SK-N-SH (cell line): Measurements from ENCODE around the gene MACO1. TPM values are rescaled to one million over a fixed set of nuclear protein-coding genes. Genes with fewer than 3 reads are reported as not detected.

ENCODE experiments used
- CTCF ChIA-PET: fragments of 300-600, 350-600 bp; formaldehyde crosslinking; extraction: SDS; loops from one replicate; lab custom pipeline; 2021; lab: Yijun Ruan, JAX
- POLR2A ChIA-PET: fragments of 350-600 bp; sonication (Branson Sonifier 250); formaldehyde crosslinking; extraction: SDS; loops from one replicate; lab custom pipeline; 2020; ENCODE audit warnings: antibody characterized with exemption, inconsistent platforms; lab: Yijun Ruan, JAX
- DNase-seq: peaks from one replicate; pipeline ENCODE4 v3.0.0; 2012
- H2AFZ ChIP-seq: fragments of 200-600 bp; sonication (generic); 2 replicates; pipeline ENCODE4 v1.8.1; 2016; ENCODE audit warnings: antibody characterized with exemption, mild to moderate bottlenecking, low read depth
- H3F3A ChIP-seq: fragments of 200-600 bp; sonication (generic); replicated peaks from 2 replicates; pipeline ENCODE3; 2016; ENCODE audit warnings: antibody characterized with exemption, mild to moderate bottlenecking; ENCODE audit not compliant: insufficient read depth
- H3K27ac ChIP-seq, 2 experiments: fragments of 200-500 bp in 1 of 2; fragments of 200-600 bp in 1 of 2; sonication (Bioruptor generic) in 1 of 2; sonication (generic), shearing (Covaris generic) in 1 of 2; 2 replicates each; pipeline versions ENCODE4 v1.5.1 to v1.6.1; 2014 to 2016; ENCODE audit warnings: low read depth in 2 of 2, inconsistent platforms in 1 of 2, low read length in 1 of 2, mild to moderate bottlenecking in 1 of 2, mixed read lengths in 1 of 2
- H3K27me3 ChIP-seq: fragments of 200-600 bp; sonication (generic), shearing (Covaris generic); 2 replicates; pipeline ENCODE4 v1.6.1; 2016; ENCODE audit warnings: mixed run types; ENCODE audit not compliant: insufficient read depth
- H3K36me3 ChIP-seq, 2 experiments: fragments of 200-500 bp in 1 of 2; fragments of 200-600 bp in 1 of 2; sonication (Bioruptor generic) in 1 of 2; sonication (generic) in 1 of 2; replicated peaks in 1 of 2; 2 replicates each; pipeline versions ENCODE3 to v1.5.1; 2014 to 2016; ENCODE audit warnings: low read length in 1 of 2, mild to moderate bottlenecking in 1 of 2; ENCODE audit not compliant: insufficient read depth in 2 of 2, control insufficient read depth in 1 of 2
- H3K4me1 ChIP-seq, 2 experiments: fragments of 200-500 bp in 1 of 2; fragments of 200-600 bp in 1 of 2; sonication (Bioruptor generic) in 1 of 2; sonication (generic), shearing (Covaris generic) in 1 of 2; 2 replicates each; pipeline versions ENCODE4 v1.5.1 to v1.6.1; 2014 to 2016; ENCODE audit warnings: low read depth in 1 of 2, low read length in 1 of 2, mixed run types in 1 of 2; ENCODE audit not compliant: insufficient read depth in 2 of 2, control insufficient read depth in 1 of 2
- H3K4me2 ChIP-seq: fragments of 200-600 bp; sonication (generic), shearing (Covaris generic); 2 replicates; pipeline ENCODE4 v1.6.1; 2017; ENCODE audit warnings: mixed run types
- H3K4me3 ChIP-seq, 2 experiments: fragments of 200-500 bp in 1 of 2; fragments of 200-600 bp in 1 of 2; sonication (Bioruptor generic) in 1 of 2; sonication (generic), shearing (Covaris generic) in 1 of 2; 2 replicates each; pipeline versions ENCODE4 v1.5.1 to v1.8.1; 2014 to 2016; ENCODE audit warnings: low read depth in 2 of 2, inconsistent platforms in 1 of 2, low read length in 1 of 2, mild to moderate bottlenecking in 1 of 2, mixed read lengths in 1 of 2, moderate library complexity in 1 of 2
- H3K79me2 ChIP-seq: fragments of 200-600 bp; sonication (generic); 2 replicates; pipeline ENCODE4 v1.8.1; 2017; ENCODE audit warnings: mild to moderate bottlenecking; ENCODE audit not compliant: insufficient read depth
- H3K9ac ChIP-seq: fragments of 200-600 bp; sonication (generic); 2 replicates; pipeline ENCODE4 v1.6.1; 2017; ENCODE audit warnings: mixed run types
- H3K9me2 ChIP-seq: fragments of 200-600 bp; sonication (generic); 2 replicates; pipeline ENCODE4 v1.6.1; 2017; ENCODE audit warnings: mixed run types
- H3K9me3 ChIP-seq: fragments of 200-600 bp; sonication (generic); 2 replicates; pipeline ENCODE4 v1.6.1; 2017; ENCODE audit warnings: mixed run types, mild to moderate bottlenecking, moderate library complexity
- H4K20me1 ChIP-seq: fragments of 200-600 bp; sonication (generic); 2 replicates; pipeline ENCODE4 v1.6.1; 2017; ENCODE audit warnings: mild to moderate bottlenecking, mixed run types; ENCODE audit not compliant: insufficient read depth
- CHD2 ChIP-seq: fragments of 150-350 bp; IDR thresholded peaks from 2 replicates; pipeline ENCODE4 v1.6.1; 2018; ENCODE audit warnings: low read length; ENCODE audit not compliant: partially characterized antibody
- ELF1 ChIP-seq: IDR thresholded peaks from 2 replicates; pipeline ENCODE4 v1.4.0; 2012
- EP300 ChIP-seq, 2 experiments: IDR thresholded peaks; 2 replicates each; pipeline versions ENCODE4 v1.4.0 to v1.6.1; 2012; ENCODE audit warnings: borderline replicate concordance in 1 of 2, low read depth in 1 of 2, low read length in 1 of 2
- EZH2phosphoT487 ChIP-seq: fragments of 200-600 bp; sonication (generic); IDR thresholded peaks from 2 replicates; pipeline ENCODE4 v1.6.1; 2017; ENCODE audit warnings: low read depth, mixed run types, mild to moderate bottlenecking, antibody characterized with exemption, moderate library complexity, borderline replicate concordance
- FOSL2 ChIP-seq: IDR thresholded peaks from 2 replicates; pipeline ENCODE4 v1.4.0; 2012; ENCODE audit warnings: low read depth, mild to moderate bottlenecking, moderate library complexity, borderline replicate concordance
- FOXM1 ChIP-seq: IDR thresholded peaks from 2 replicates; pipeline ENCODE4 v1.4.0; 2012; ENCODE audit warnings: low read depth, mild to moderate bottlenecking
- MEF2A ChIP-seq: IDR thresholded peaks from 2 replicates; pipeline ENCODE4 v1.4.0; 2012; ENCODE audit warnings: low read depth, borderline replicate concordance
- RAD21 ChIP-seq: IDR thresholded peaks from 2 replicates; pipeline ENCODE4 v1.6.1; 2012; ENCODE audit warnings: mild to moderate bottlenecking, low read length
- RFX5 ChIP-seq: IDR thresholded peaks from 2 replicates; pipeline ENCODE4 v1.6.1; 2012; ENCODE audit warnings: mild to moderate bottlenecking, improper control_type of control experiment, low read length
- SIN3A ChIP-seq: IDR thresholded peaks from 2 replicates; pipeline ENCODE4 v1.6.1; 2012; ENCODE audit warnings: low read depth, mild to moderate bottlenecking, low read length, moderate library complexity, borderline replicate concordance
- TAF1 ChIP-seq: IDR thresholded peaks from 2 replicates; pipeline ENCODE4 v1.6.1; 2012; ENCODE audit warnings: low read depth, mild to moderate bottlenecking, low read length, moderate library complexity, borderline replicate concordance
- TCF12 ChIP-seq: IDR thresholded peaks from 2 replicates; pipeline ENCODE4 v1.4.0; 2012
- YY1 ChIP-seq: IDR thresholded peaks from 2 replicates; pipeline ENCODE4 v1.4.0; 2012; ENCODE audit warnings: low read depth, mild to moderate bottlenecking
- WGBS: methylation state at CpG from one replicate; pipeline ENCODE4 v1.1.6; 2017; ENCODE audit warnings: low lambda C conversion rate; 5-methylcytosine and 5-hydroxymethylcytosine counted together
- polyA plus RNA-seq, 3 experiments: library from polyadenylated mRNA; depleted of rRNA; stranded (reverse); fragments of >200 nt; gene quantifications; 2 replicates each; pipeline ENCODE4 v1.2.3, GENCODE V29; 2012
- TF ChIP-seq, protein P1 (sequence below): IDR thresholded peaks from 2 replicates; pipeline ENCODE4; 2012
- TF ChIP-seq, protein P2 (sequence below): IDR thresholded peaks from 2 replicates; pipeline ENCODE4 v1.6.1; 2012; ENCODE audit warnings: mild to moderate bottlenecking, low read depth, low read length, moderate library complexity
- TF ChIP-seq, protein P3 (sequence below): fragments of 150-350 bp; IDR thresholded peaks from 2 replicates; pipeline ENCODE4 v1.6.1; 2017; ENCODE audit warnings: antibody characterized with exemption, low read length, low read depth, borderline replicate concordance
- TF ChIP-seq, protein P4 (sequence below): IDR thresholded peaks from 2 replicates; pipeline ENCODE4 v1.4.0; 2012; ENCODE audit warnings: low read depth, borderline replicate concordance

MACO1 gene
- polyA plus RNA-seq, 1 of the 3 experiments (the other 2 are of a cell fraction): 6.9 TPM

DNA sequence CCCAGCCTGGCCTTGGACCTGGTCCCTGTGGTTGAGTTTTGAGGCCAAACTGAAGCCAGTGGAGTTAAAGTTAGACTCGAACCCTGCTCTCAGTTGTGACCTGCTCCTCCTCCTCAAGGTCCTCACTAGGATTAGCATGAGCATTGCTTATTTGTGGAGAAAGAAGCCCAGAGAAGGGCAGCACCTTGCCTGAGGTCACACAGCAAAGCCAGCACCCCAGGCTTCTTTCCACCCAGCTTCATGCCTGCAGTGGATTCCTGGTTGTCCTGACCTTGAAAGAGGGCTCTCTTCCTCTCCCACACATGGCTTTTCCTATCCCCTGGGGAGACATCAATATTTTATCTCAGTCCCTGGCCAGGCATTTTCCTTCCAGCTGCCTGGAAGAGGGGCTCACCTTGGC lies 115.5 kb downstream of the MACO1 start:
- H3K79me2 ChIP-seq: peaks cover 46% of the 10 kb centered on the region; the same call in 1 of the 2 replicates
- TF ChIP-seq, protein P1, sequence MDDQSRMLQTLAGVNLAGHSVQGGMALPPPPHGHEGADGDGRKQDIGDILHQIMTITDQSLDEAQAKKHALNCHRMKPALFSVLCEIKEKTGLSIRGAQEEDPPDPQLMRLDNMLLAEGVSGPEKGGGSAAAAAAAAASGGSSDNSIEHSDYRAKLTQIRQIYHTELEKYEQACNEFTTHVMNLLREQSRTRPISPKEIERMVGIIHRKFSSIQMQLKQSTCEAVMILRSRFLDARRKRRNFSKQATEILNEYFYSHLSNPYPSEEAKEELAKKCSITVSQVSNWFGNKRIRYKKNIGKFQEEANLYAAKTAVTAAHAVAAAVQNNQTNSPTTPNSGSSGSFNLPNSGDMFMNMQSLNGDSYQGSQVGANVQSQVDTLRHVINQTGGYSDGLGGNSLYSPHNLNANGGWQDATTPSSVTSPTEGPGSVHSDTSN: no peak
- TF ChIP-seq, protein P2, sequence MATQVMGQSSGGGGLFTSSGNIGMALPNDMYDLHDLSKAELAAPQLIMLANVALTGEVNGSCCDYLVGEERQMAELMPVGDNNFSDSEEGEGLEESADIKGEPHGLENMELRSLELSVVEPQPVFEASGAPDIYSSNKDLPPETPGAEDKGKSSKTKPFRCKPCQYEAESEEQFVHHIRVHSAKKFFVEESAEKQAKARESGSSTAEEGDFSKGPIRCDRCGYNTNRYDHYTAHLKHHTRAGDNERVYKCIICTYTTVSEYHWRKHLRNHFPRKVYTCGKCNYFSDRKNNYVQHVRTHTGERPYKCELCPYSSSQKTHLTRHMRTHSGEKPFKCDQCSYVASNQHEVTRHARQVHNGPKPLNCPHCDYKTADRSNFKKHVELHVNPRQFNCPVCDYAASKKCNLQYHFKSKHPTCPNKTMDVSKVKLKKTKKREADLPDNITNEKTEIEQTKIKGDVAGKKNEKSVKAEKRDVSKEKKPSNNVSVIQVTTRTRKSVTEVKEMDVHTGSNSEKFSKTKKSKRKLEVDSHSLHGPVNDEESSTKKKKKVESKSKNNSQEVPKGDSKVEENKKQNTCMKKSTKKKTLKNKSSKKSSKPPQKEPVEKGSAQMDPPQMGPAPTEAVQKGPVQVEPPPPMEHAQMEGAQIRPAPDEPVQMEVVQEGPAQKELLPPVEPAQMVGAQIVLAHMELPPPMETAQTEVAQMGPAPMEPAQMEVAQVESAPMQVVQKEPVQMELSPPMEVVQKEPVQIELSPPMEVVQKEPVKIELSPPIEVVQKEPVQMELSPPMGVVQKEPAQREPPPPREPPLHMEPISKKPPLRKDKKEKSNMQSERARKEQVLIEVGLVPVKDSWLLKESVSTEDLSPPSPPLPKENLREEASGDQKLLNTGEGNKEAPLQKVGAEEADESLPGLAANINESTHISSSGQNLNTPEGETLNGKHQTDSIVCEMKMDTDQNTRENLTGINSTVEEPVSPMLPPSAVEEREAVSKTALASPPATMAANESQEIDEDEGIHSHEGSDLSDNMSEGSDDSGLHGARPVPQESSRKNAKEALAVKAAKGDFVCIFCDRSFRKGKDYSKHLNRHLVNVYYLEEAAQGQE: no peak
- TF ChIP-seq MEF2A (no peak), RAD21 (no peak), ELF1 (no peak), TCF12 (no peak), SIN3A (no peak), EZH2phosphoT487 (no peak), CHD2 (no peak), FOXM1 (no peak), RFX5 (no peak), FOSL2 (no peak), TAF1 (no peak), EP300 (IDR thresholded peaks at IDR 0.05; ENCODE audit: borderline replicate concordance in 1 of 2, low read depth in 1 of 2, low read length in 1 of 2) (no peak), YY1 (no peak)
- TF ChIP-seq, protein P3, sequence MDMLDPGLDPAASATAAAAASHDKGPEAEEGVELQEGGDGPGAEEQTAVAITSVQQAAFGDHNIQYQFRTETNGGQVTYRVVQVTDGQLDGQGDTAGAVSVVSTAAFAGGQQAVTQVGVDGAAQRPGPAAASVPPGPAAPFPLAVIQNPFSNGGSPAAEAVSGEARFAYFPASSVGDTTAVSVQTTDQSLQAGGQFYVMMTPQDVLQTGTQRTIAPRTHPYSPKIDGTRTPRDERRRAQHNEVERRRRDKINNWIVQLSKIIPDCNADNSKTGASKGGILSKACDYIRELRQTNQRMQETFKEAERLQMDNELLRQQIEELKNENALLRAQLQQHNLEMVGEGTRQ: no peak
- TF ChIP-seq, protein P4, sequence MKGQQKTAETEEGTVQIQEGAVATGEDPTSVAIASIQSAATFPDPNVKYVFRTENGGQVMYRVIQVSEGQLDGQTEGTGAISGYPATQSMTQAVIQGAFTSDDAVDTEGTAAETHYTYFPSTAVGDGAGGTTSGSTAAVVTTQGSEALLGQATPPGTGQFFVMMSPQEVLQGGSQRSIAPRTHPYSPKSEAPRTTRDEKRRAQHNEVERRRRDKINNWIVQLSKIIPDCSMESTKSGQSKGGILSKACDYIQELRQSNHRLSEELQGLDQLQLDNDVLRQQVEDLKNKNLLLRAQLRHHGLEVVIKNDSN: no peak
- CTCF ChIA-PET: interaction anchor here (1.5 to 1.9 kb wide), 4 partner anchors 10 to 265 kb away, joined by 4 to 7 read pairs (median 4); no protein-coding TSS in a partner anchor

More for the DNA sequence above, 115.5 kb downstream of the MACO1 start:
- H3F3A ChIP-seq: no peaks in the 10 kb centered on the region
- H3K9me2 ChIP-seq: no peaks in the 10 kb centered on the region
- H3K9me3 ChIP-seq: no peaks in the 10 kb centered on the region
- POLR2A ChIA-PET: no interaction called here
- no peak overlapping the region; the same call in 1 of the 2 replicates for H3K4me2 ChIP-seq
- H3K27me3 ChIP-seq: no peaks in the 10 kb centered on the region
- H3K9ac ChIP-seq: no peak overlapping the region
- peaks cover 25% of the 10 kb centered on the region for H4K20me1 ChIP-seq
- no peaks in the 10 kb centered on the region for H3K36me3 ChIP-seq
- WGBS: 100% methylated on average over 1 of the region's 1 CpG
- H2AFZ ChIP-seq: no peak overlapping the region
- H3K27ac ChIP-seq: no peak overlapping the region
- H3K4me1 ChIP-seq: peaks cover 16 to 17% of the 10 kb centered on the region in 2 experiments; a peak in 2 of 4 replicates
- no peak for DNase-seq
- no peak overlapping the region for H3K4me3 ChIP-seq
